ENCODE data around the gene TECPR2. TPM values are rescaled to one million over a fixed set of nuclear protein-coding genes. Genes with fewer than 3 reads are reported as not detected.
"Not testable (repeated sequence)": the region's sequence is repeated elsewhere in the genome, so short reads cannot be mapped to it uniquely, and the experiment has no call there.

Gene TECPR2
- total RNA-seq, 2 experiments from 2014 or later, result 4.7 to 5.0 TPM

GRCh38 chr14:102518063-102518648, 155.4 kb downstream of the TECPR2 start:
- intact Hi-C loops (cut with micrococcal nuclease), result no loop called here
- Mint-ChIP-seq H3K4me3 (no peak overlapping the region), H3K36me3 (ENCODE audit: low read depth) (no peaks in the 10 kb centered on the region), H3K27me3 (no peaks in the 10 kb centered on the region), H3K27ac (no peak overlapping the region), H3K9me3 (no peaks in the 10 kb centered on the region), H3K4me1 (ENCODE audit: low read depth) (peaks cover 6% of the 10 kb centered on the region)
- CTCF ChIA-PET, result interaction anchor here (0.5 to 1.2 kb wide), 2 partner anchors 80 to 81 kb away, joined by 3 to 7 read pairs; no protein-coding TSS in a partner anchor
- TF ChIP-seq, protein P1, sequence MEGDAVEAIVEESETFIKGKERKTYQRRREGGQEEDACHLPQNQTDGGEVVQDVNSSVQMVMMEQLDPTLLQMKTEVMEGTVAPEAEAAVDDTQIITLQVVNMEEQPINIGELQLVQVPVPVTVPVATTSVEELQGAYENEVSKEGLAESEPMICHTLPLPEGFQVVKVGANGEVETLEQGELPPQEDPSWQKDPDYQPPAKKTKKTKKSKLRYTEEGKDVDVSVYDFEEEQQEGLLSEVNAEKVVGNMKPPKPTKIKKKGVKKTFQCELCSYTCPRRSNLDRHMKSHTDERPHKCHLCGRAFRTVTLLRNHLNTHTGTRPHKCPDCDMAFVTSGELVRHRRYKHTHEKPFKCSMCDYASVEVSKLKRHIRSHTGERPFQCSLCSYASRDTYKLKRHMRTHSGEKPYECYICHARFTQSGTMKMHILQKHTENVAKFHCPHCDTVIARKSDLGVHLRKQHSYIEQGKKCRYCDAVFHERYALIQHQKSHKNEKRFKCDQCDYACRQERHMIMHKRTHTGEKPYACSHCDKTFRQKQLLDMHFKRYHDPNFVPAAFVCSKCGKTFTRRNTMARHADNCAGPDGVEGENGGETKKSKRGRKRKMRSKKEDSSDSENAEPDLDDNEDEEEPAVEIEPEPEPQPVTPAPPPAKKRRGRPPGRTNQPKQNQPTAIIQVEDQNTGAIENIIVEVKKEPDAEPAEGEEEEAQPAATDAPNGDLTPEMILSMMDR (IDR thresholded peaks at IDR 0.05), result no peak
- DNase-seq (no peak), ATAC-seq (no peak)
- POLR2A ChIA-PET, result interaction anchor here (0.6 kb wide), 1 partner anchor 181 kb away, joined by 4 read pairs; no protein-coding TSS in a partner anchor

- H3K9me3 Mint-ChIP-seq; POLR2A ChIA-PET; H3K4me3 Mint-ChIP-seq; H3K27me3 Mint-ChIP-seq; DNase-seq; H3K36me3 Mint-ChIP-seq (ENCODE audit: low read depth); ATAC-seq; intact Hi-C loops (cut with micrococcal nuclease); H3K27ac Mint-ChIP-seq: not testable (repeated sequence)
- CTCF ChIA-PET, result interaction anchor here (0.6 kb wide), 1 partner anchor 131 kb away, joined by 3 read pairs; no protein-coding TSS in a partner anchor
- H3K4me1 Mint-ChIP-seq (ENCODE audit: low read depth), result peaks cover 18% of the 10 kb centered on the region
Measured at GRCh38 chr14:102519709-102520108, 157.0 kb downstream of the TECPR2 start.

GRCh38 chr14:102523200-102523568, 160.4 kb downstream of the TECPR2 start:
- ChIA-PET POLR2A (no interaction called here), CTCF (interaction anchor here (0.7 to 5.7 kb wide), 7 partner anchors 10 to 85 kb away, joined by 3 to 31 read pairs (median 5); no protein-coding TSS in a partner anchor)
- Mint-ChIP-seq H3K4me1 (ENCODE audit: low read depth) (peaks cover 28% of the 10 kb centered on the region), H3K4me3 (peak overlapping the region; percentile 23), H3K27me3 (no peaks in the 10 kb centered on the region), H3K27ac (no peak overlapping the region), H3K9me3 (no peaks in the 10 kb centered on the region), H3K36me3 (ENCODE audit: low read depth) (no peaks in the 10 kb centered on the region)
- TF ChIP-seq, protein P1 (IDR thresholded peaks at IDR 0.05), result no peak
- ATAC-seq (no peak), DNase-seq (no peak)
- intact Hi-C loops (cut with micrococcal nuclease), result no loop called here

GRCh38 chr14:102523569-102524450, 161.1 kb downstream of the TECPR2 start:
- intact Hi-C loops (cut with micrococcal nuclease), result no loop called here
- H3K4me1 Mint-ChIP-seq (ENCODE audit: low read depth), result peaks cover 28% of the 10 kb centered on the region
- POLR2A ChIA-PET, result interaction anchor here (1.0 to 1.7 kb wide), 2 partner anchors 14 to 68 kb away, joined by 5 to 7 read pairs; partner anchors contain the start of gene ANKRD9
- CTCF ChIA-PET, result interaction anchor here (0.7 to 5.7 kb wide), 19 partner anchors 8 to 378 kb away, joined by 3 to 31 read pairs (median 5); no protein-coding TSS in a partner anchor
- H3K36me3 Mint-ChIP-seq (ENCODE audit: low read depth), result no peaks in the 10 kb centered on the region
- no peaks in the 10 kb centered on the region for H3K27me3 Mint-ChIP-seq
- H3K9me3 Mint-ChIP-seq, result no peaks in the 10 kb centered on the region
- ATAC-seq, result no peak
- peak overlapping the region; percentile 79 for H3K4me3 Mint-ChIP-seq
- TF ChIP-seq, protein P1 (IDR thresholded peaks at IDR 0.05), result no peak
- no peak for DNase-seq
- no peak overlapping the region for H3K27ac Mint-ChIP-seq

DNA sequence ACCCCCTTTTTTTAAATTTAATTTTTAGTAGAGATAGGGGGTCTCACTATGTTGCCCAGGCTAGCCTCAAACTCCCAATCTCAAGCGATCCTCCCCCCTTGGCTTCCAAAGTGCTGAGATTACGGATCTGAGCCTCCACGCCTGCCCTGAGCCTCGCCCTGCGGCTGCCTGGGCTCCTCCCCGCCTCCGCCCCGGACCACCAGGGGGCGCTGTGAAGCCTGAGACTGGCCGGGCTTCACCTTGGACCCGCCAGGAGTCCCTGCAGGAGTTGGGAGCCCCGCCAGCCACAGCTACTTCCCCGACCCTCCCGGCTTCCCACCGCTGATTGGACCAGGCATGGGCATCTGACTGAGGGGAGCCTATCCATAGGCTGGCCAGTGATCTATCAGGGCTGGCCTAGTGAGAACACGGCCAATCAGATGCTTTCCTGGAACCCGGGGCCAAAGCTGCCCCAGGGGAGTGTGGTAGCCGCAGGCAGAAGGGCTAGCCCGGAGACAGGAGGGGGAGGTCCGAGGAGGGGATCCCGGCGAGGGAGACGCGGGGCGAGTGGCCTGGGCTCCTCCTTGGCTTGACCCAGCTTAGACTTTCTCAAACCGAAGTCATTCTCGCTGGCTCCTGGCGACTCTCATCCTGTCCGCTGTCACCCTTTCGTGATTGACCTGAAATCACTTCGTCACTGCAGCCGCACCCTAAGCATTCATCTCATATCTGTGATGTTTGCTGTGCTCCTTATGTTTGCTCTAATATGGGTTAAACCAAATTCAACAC, 161.9 kb downstream of the TECPR2 start:
- Mint-ChIP-seq H3K27ac (peak overlapping the region; percentile 75), H3K36me3 (ENCODE audit: low read depth) (no peaks in the 10 kb centered on the region), H3K27me3 (no peaks in the 10 kb centered on the region), H3K9me3 (no peaks in the 10 kb centered on the region), H3K4me3 (peak overlapping the region; percentile 79), H3K4me1 (ENCODE audit: low read depth) (peaks cover 28% of the 10 kb centered on the region)
- TF ChIP-seq, protein P1 (IDR thresholded peaks at IDR 0.05), result peak; percentile 93
- DNase-seq, result peak; percentile 98
- ChIA-PET CTCF (interaction anchor here (0.6 to 5.7 kb wide), 32 partner anchors 9 to 377 kb away, joined by 3 to 31 read pairs (median 4); partner anchors contain the start of gene MOK), POLR2A (interaction anchor here (1.0 to 1.7 kb wide), 3 partner anchors 14 to 67 kb away, joined by 3 to 7 read pairs (median 5); partner anchors contain the start of gene ANKRD9)
- ATAC-seq, result peak; percentile 98
- intact Hi-C loops (cut with micrococcal nuclease), result loop anchor here (5.0 kb wide), 1 partner anchor 68 kb away; the partner anchor contains the start of gene RCOR1
